IPS DF 4.7 (cell line): ENCODE data around the gene DCTN2.
"Not testable (repeated sequence)": the region's sequence is repeated elsewhere in the genome, so short reads cannot be mapped to it uniquely, and the experiment has no call there.

Experiments used
- DNase-seq: peaks from one replicate; pipeline ENCODE4 v3.0.0-alpha.2; 2013; ENCODE audit warnings: low spot score; ENCODE audit errors: extremely low read depth

Gene DCTN2

DNA sequence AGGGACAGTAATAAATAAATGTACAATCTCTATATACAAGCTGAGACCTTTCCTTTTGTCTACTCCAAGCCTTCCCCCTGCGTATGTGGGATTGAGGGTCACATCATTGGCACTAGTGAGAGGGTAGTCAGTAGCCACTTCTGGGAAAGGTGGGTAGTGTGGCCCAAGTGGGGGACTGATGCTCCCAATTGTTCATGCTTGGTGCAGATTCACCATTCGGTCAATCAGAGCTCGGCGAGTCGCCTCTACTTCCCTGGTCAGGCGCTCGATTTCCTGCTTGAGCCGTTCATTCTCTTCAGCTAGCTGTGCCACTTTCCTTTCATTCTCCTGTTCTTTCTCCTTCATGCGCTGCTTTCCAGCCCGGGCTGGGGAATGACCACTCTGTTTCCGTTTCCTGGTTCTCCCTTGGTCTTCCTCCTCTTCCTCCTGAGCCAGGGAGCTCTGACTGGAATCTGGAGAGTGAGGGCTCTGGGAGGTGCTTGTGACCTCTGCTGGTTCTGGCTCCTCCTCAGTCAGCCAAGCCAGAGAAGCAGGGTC, 30.3 kb downstream of the DCTN2 start:
- DNase-seq: no peak

DNA sequence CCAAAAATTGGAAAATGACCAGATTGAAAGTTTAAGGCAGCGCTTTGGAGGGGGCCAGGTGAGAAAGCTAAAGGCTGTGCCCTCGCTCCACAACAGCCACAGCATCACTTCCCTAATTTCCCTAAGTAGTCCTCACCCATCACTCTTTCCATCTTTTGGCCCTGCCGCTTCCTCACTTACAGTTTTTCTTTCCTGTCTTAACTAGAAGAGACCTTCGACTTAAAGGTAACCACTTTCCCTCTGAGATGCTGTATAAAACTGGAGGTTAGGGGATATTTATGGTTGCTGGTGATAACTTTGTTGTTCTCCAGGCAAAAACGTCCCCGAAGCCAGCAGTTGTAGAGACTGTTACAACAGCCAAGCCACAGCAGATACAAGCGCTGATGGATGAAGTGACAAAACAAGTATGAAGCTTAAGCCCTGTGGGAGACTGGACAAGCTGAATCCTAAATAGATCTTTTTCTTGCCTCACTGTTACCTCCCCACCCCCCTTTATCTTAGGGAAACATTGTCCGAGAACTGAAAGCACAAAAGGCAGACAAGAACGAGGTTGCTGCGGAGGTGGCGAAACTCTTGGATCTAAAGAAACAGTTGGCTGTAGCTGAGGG, 31.0 kb downstream of the DCTN2 start:
- DNase-seq: no peak

DNA sequence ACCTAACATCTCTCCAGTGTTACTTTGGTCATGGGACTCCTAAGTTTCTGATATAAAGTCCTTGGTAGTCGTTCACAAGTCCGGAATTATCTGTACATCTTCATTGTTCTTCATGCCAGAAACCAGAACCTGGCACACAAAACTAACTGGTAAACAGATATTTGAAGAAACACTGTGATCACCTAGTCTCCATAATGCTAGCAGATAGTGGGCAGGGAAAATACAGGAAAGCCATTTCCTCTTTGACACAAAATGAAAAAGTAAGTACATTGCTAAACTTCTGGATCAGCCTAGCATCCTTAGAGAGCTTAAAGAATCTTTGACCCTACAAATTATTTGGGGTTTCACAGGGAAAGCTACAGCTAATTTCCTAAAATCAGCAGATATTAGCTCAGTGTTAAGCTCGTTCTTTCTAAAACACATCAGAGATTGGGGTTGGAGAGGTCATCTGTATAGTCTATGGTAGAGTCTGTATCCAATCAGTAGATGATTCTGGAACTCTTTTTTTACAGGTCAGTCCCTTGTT, 31.5 kb downstream of the DCTN2 start:
- DNase-seq: no peak

DNA sequence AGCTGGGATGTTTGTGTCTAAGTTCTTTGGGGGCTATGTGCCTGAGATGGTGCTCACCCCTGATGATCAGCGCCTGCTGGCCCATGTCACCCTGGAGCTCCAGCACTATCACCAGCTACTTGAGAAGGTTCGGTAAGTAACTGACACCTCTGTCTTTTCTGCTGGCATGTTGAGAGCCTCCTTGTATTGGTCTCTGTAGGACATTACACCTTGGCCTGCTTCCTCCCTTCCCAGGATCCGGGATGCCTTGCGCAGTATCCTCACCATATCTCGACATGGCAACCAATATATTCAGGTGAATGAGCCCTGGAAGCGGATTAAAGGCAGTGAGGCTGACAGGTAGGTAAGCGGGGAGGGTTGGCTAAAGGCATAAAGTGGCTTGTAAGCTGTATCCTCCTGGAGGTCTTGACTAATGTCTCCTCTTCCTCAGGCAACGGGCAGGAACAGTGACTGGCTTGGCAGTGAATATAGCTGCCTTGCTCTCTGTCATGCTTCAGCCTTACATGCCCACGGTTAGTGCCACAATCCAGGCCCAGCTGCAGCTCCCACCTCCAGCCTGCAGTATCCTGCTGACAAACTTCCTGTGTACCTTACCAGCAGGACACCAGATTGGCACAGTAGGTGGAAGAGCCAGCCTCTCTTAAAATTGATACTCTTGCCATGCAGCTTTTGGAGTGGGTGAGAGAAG, 32.1 kb downstream of the DCTN2 start:
- DNase-seq: no peak

DNA sequence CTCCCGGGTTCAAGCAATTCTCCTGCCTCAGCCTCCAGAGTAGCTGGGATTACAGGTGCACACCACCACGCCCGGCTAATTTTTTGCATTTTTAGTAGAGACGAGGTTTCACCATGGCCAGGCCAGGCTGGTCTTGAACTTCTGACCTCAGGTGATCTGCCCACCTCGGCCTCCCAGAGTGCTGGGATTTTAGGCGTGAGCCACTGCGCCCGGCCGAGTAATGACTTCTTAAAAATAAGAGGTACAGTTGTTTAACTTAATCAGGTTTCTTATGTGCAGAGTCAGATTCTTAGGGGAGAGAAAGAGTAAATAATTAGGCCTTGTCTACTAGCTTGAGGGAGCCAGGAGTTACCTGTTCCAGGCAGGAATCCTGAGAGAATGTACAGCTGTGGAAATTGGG, 32.7 kb downstream of the DCTN2 start:
- not testable (repeated sequence) for DNase-seq

DNA sequence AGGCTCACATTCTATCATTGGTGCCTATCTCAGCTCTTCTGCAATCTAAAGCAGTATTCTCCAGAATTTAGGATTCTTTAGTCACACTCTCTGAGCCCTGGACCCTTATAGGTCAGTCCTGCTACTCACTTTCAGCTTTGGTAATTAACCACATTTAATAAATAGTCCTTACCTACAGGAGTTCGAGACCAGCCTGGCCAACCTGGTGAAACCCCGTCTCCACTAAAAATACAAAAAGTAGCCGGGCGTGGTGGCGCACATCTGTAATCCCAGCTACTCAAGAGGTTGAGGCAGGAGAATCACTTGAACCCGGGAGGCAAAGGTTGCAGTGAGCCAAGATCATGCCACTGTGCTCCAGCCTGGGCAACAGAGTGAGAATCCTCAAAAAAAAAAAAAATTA, 33.3 kb downstream of the DCTN2 start:
- not testable (repeated sequence) for DNase-seq

DNA sequence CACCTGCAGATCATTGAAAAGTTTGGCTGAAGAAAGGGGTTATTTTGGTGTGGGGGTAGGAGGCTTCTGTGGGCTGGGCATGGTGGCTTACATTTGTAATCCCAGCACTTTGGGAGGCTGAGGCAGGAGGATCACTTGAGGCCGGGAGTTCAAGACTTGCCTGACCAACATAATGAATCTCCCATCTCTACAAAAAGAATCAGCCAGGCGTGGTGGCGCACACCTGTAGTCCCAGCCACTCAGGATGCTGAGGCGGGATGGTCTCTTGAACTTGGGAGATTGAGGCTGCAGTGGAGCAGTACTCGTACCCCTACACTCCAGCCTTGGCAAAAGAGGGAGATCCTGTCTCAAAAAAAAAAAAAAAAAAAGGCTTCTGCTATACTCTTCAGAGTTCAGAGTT, 33.7 kb downstream of the DCTN2 start:
- DNase-seq: no peak

DNA sequence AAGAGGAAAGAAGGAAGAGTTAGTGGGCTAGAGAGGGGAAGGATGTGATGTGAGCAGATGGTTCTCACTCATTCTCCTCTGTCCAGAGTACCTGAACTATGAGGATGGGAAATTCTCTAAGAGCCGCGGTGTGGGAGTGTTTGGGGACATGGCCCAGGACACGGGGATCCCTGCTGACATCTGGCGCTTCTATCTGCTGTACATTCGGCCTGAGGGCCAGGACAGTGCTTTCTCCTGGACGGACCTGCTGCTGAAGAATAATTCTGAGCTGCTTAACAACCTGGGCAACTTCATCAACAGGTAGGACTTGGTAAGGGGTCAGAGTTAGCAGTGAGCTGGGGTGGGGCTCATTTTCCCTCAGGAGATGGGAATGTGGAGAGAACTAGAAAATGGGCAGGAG, 34.3 kb downstream of the DCTN2 start:
- no peak for DNase-seq

DNA sequence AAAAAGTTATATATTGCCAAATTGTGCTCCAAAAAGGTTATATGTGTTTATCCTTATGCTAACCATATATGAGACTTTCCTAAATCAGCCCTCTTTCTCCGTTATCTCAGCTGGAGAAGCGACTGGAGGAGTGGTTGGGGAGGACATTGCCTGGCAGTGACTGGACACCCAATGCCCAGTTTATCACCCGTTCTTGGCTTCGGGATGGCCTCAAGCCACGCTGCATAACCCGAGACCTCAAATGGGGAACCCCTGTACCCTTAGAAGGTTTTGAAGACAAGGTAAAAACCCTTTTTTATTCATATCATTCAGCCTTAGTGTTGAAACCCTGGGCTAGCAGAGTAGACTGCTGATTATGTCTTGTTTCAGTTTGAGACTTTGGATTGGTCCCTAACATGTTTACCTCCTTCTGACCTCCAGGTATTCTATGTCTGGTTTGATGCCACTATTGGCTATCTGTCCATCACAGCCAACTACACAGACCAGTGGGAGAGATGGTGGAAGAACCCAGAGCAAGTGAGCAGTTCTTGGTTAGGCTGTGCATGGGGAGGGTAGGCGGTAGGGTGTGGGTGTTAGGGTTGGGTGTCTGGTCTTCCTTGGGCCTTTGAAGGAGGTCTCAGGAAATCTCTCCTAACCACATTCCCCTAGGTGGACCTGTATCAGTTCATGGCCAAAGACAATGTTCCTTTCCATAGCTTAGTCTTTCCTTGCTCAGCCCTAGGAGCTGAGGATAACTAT, 35.2 kb downstream of the DCTN2 start:
- no peak for DNase-seq

DNA sequence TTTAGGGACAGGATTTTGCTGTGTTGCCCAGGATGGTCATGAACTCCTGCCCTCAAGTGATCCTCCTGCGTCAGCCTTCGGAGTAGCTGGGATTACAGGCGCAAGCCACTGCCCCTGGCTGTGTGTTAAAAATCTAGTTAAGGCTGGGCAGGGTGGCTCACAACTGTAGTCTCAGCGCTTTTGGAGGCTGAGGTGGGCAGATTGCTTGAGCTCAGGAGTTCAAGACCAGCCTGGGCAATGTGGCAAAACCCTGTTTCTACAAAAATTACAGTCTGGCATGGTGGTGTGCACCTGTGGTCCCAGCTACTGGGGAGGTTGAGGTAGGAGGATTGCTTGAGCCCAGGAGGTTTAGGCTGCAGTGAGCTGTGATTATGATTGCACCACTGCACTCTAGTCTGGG, 35.8 kb downstream of the DCTN2 start:
- DNase-seq: no peak

DNA sequence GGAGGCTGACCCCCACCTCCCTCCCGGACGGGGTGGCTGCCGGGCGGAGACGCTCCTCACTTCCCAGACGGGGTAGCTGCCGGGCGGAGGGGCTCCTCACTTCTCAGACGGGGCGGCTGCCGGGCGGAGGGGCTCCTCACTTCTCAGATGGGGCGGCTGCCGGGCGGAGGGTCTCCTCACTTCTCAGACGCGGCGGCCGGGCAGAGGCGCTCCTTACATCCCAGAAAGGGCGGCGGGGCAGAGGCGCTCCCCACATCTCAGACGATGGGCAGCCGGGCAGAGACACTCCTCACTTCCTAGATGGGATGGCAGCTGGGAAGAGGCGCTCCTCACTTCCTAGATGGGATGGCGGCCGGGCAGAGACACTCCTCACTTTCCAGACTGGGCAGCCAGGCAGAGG, 39.2 kb downstream of the DCTN2 start:
- DNase-seq: not testable (repeated sequence)

DNA sequence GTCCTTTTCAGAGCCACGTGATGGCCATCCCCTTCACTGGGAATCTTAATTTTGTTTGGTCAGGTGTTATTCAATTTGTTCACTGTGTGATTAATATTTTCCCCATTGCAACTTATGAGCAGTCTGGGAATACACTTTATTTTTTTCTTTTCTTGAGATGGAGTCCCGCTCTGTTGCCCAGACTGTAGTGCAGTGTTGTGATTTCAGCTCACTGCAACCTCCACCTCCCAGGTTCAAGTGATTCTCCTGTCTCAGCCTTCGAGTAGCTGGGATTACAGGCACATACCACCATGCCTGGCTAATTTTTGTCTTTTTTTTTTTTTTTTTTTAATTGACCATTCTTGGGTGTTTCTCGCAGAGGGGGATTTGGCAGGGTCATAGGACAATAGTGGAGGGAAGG, 40.5 kb downstream of the DCTN2 start:
- DNase-seq: not testable (repeated sequence)

DNA sequence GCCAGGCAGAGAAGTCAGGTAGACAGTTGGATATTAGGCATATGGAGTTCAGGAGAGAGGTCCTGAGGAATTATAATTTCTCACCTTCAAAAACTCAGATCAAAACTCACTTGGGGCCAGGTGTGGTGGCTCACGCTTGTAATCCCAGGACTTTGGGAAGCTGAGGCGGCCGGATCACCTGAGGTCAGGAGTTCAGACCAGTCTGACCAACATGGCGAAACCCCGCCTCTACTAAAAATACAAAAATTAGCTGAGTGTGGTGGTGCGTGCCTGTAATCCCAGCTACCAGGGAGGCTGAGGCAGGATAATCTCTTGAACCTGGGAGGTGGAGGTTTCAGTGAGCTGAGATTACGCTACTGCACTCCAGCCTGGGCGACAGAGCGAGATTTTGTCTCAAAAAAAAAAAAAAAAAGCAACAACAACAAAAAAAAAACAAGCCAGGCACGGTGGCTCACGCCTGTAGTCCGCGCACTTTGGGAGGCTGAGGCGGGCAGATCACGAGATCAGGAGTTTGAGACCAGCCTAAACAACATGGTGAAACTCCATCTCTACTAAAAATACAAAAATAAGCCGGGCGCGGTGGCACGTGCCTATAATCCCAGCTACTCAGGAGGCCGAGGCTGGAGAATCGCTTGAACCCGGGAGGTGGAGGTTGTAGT, 44.6 kb downstream of the DCTN2 start:
- not testable (repeated sequence) for DNase-seq

DNA sequence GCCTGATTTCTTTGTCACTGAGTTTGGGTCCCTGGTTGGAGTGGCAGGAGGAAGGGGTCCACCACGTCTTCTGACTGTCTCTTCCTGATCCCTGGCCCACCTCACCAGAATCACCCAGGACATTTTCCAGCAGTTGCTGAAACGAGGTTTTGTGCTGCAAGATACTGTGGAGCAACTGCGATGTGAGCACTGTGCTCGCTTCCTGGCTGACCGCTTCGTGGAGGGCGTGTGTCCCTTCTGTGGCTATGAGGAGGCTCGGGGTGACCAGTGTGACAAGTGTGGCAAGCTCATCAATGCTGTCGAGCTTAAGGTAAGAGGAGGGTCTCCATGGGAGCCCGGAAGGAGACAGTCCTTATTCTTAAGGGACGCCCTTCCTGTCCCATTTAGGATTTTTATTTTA, 46.8 kb downstream of the DCTN2 start:
- no peak for DNase-seq

DNA sequence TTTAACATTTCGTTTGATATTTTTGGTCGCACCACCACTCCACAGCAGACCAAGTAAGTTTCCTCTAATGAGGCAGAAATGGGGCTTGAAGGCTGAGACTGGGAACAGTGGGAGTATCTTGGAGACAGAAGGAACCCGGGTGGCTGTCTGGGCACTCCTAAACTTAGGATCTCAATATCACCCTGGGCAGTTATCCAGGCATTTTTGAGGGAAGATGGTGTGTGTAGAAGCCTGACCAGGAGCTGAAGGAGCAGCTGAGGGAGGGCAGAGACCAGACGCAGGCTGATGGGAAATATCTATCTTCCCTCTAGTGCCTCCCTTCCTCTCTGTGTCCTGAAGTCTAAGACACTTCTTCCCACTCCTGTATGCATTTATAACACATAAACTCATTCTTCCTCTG, 48.4 kb downstream of the DCTN2 start:
- no peak for DNase-seq

DNA sequence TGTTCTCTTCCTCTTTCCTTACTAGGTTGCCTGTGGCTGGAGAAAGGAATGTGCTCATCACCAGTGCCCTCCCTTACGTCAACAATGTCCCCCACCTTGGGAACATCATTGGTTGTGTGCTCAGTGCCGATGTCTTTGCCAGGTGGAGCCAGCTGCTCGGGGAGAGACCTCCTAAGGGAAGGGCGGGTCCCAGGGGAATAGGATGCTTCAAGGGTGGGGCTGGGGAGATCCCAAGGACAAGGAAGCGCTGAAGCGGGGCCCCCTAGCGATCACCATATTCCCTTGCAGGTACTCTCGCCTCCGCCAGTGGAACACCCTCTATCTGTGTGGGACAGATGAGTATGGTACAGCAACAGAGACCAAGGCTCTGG, 48.9 kb downstream of the DCTN2 start:
- no peak for DNase-seq

DNA sequence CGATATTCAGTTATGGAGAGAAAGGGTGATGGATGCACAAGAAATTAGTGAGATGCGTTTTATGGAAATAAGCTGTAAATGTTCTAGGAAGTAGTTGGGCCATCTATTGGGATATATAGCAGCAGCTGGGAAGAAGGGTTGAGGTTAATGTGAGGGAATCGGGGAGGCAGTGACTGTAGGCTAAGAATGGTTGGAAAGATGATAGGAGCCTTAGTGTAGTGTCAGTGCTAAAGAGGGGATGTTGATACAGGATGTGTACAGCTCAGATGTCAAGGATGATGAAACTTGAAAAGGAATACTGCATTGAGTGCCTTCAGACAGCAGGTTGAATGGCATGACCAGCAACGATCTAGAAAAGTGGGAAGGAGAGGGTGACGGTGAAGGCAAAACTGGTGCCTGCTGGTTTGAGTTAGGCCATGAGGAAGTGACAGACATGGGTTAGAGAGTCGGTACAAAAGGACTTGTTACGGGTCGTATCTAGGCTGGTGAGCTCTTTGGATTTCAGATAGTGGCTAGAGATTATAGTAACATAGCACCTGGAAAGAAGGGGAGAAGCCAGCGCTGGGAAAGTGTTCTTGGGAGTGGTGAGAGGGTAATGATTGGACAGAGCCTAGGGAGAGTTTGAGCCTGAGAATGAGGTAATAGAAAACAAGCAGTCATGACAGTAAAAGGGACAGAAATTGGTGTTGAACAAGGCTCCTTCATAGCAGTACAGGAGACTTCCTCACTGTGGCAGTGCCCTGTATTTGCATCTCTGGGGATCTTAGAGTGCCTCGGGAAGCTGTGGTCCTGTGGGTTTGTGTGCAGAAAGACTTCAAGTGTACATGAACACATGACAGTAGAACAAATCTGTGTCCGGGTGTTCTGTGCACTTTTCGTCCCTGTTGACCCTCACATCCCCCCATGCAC, 49.5 kb downstream of the DCTN2 start:
- DNase-seq: no peak

DNA sequence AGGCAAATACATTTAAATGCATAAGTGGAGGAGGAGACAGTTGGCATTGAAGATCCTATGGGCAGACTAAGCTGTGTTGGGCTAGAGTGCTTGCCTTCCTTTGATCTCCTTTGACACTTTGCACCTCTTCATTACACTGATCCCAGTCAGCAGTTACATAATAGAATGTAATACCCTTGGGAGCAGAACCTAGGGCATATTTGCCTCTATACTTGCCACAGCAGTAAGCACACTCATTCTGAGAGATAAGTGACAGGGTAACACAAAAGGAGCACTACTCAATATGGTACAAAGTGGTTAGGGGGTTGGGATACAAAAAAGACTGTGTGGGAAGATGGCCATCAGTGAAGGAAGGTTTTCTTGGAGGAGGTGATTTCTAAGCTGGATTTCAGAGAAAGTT, 50.2 kb downstream of the DCTN2 start:
- DNase-seq: no peak

DNA sequence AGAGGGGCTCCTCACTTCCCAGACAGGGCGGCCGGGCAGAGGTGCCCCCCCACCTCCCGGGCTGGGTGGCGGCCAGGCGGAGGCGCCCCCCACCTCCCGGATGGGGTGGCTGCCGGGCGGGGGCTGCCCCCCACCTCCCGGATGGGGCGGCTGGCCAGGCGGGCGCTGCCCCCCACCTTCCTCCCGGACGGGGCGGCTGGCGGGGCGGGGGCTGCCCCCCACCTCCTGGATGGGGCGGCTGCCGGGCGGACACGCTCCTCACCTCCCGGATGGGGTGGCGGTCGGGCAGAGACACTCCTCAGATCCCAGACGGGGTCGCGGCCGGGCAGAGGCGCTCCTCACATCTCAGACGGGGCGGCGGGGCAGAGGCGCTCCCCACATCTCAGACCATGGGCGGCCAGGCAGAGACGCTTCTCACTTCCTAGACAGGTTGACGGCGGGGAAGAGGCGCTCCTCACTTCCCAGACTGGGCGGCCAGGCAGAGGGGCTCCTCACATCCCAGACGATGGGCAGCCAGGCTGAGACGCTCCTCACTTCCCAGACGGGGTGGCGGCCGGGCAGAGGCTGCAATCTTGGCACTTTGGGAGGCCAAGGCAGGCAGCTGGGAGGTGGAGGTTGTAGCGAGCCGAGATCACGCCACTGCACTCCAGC, 51.8 kb downstream of the DCTN2 start:
- DNase-seq: not testable (repeated sequence)
